HG02759 (cell line): ENCODE results near the gene NT5C1B.

ENCODE experiments used
- ATAC-seq: cut with Tn5 transposase; IDR thresholded peaks from one replicate; pipeline ENCODE4 v1.9.1; 2021; ENCODE audit warnings: mild to moderate bottlenecking, moderate library complexity; ENCODE audit not compliant: unreplicated experiment

Gene NT5C1B

GRCh38 chr2:18518116-18519111 lies 71.0 kb downstream of the NT5C1B start:
- ATAC-seq, result no peak

DNA sequence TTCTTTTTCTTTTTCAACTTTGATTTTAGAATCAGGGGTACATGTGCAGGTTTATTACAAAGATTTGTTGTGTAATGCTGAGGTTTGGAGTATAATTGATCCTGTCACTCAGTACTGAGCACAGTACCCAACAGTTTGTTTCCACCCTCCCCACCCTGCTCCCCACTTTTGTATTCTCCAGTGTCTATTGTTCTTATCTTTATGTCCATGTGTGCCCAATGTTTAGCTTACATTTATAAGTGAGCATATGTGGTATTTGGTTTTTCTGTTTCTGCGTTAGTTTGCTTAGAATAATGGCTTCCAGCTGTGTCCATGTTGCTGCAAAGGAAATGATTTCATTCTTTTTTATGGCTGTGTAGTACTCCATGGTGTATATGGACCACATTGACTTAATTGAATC lies 72.0 kb downstream of the NT5C1B start:
- ATAC-seq, result no peak

GRCh38 chr2:18516112-18516511 lies 73.3 kb downstream of the NT5C1B start:
- ATAC-seq, result no peak

DNA sequence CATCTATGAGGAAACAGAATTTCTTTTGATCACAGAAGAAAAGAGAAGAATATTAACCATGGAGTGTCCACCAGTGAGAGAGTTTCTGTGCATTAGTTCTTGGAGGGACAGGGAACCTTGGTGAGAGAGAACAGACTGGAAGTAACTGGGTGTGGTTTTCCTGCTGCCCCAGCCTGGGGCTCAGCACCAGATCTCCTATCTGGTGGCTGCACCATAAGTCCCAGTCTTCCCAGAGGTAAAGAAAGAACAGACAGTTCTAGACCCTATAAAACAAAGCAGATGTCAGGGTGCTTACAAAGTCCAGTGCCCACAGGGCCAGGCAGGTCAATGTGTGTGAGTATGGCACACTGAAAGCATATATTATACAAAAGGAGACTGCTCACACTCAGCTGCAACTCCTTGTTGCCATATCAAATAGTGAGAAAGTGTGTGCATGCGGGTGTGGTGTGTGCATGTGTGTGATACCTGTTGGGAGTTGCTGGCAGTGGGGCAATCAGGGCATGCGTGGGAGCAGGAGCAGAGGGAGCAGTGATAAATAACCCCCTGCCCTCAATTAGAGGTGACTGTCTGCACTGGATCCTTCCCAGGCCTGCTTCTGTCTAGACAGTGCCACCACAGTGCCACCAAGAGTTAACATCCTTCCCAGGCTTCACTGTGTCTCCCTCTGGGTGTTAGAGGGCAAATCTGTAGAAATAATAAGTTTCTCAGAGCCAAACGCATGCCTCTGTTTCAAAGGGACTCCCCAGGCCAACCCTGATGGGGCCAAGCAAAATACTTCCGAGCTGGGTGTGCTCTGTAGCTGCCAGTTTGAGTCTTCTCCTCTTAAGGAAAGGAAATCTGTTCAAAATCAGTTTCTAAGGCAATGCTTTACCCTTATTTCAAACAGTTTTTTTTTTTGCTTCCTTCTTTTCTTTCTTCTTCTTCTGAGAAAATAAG lies 74.6 kb downstream of the NT5C1B start:
- no peak for ATAC-seq
